Measurements from ENCODE around the gene APH1B. TPM values are rescaled to one million over a fixed set of nuclear protein-coding genes. Genes with fewer than 3 reads are reported as not detected.

The APH1B gene
- total and polyA plus RNA-seq, 9 of the 15 experiments (the other 6 are each of a cell fraction or from before 2014, with no cell fraction given) = 5.1 to 9.7 (median 7.0) TPM

GRCh38 chr15:63277038-63277892 lies at the start of gene APH1B (continued):
- no peak for TF ChIP-seq RFX5 (IDR thresholded peaks at IDR 0.05; ENCODE audit: low read depth, low read length)
- TF ChIP-seq THAP12 (CRISPR knock-in tag; IDR thresholded peaks at IDR 0.05) = peak; percentile 76
- TF ChIP-seq OTX1 (CRISPR knock-in tag; IDR thresholded peaks at IDR 0.05) = 0 out of 2 replicates have a peak, but pooled peaks have one; percentile 50
- peak; percentile 79; the same call in 1 of the 2 replicates for TF ChIP-seq POLR2H (tag; IDR thresholded peaks at IDR 0.05; ENCODE audit: low read depth)
- TF ChIP-seq E2F6 (IDR thresholded peaks at IDR 0.05; ENCODE audit: borderline replicate concordance in 1 of 2, extremely low read depth in 1 of 2, insufficient read depth in 1 of 2, insufficient read length in 1 of 2, low read depth in 1 of 2, low read length in 1 of 2, poor library complexity in 1 of 2, severe bottlenecking in 1 of 2) = peak; percentile 79
- peak; percentile 14; the same call in 1 of the 2 replicates for TF ChIP-seq ATF7 (IDR thresholded peaks at IDR 0.05)
- TF ChIP-seq RBFOX2 (IDR thresholded peaks at IDR 0.05; ENCODE audit: low read depth, low read length) = peak; percentile 89
- 0 out of 2 replicates have a peak, but pooled peaks have one; percentile 9 for TF ChIP-seq TEAD4 (IDR thresholded peaks at IDR 0.05; ENCODE audit: low read length)
- no peak for TF ChIP-seq TEAD4 (CRISPR knock-in tag; IDR thresholded peaks at IDR 0.05; ENCODE audit: borderline replicate concordance)
- no peak for TF ChIP-seq CHD7 (IDR thresholded peaks at IDR 0.05; ENCODE audit: low read depth, low read length)
- TF ChIP-seq E2F3 (CRISPR knock-in tag; IDR thresholded peaks at IDR 0.05) = 0 out of 2 replicates have a peak, but pooled peaks have one; percentile 33
